ENCODE data around the gene MLX.

DNA sequence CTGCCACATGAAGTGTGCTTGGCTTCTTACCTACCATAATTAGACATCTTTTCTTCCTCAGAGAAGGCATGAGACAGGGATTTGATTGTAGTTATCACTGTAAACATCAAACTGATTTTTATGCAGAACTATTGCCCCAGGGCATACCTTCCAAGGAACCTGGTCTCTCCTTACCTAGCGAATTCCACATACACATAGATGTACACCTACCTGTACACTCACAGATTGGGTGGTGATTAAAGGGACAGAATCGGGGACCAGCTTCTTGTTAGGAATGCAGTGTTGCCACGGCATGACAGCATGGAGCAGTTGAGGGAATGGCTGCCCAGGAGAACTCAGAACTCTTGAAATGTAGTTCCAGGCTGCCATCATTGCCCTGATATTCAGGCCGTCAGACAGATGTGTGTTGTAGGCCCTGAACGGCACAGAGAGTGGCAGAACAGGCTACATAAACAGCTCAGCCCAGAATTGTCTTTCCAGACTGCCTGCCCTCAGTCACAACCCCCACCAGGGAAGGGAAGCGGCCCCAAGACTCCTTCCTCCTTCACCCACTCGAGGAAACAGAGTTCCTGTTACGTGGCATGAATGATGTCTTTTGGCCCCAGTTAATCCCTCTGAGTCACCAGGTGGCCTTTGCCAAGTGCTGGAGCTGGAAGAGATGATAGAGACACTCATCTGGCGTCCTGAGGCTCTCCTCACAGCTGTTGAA is 48.7 kb upstream of the MLX start:
- peak; percentile 54 to 84 for TF ChIP-seq POLR2AphosphoS5 (IDR thresholded peaks at IDR 0.05; ENCODE audit: insufficient read depth in 1 of 2, low read depth in 1 of 2)
- no peak for TF ChIP-seq CTCF (IDR thresholded peaks at IDR 0.05)
